Brain microvascular endothelial cell (primary cell): ENCODE measurements around the gene PNPLA7.
A peak's percentile ranks its signal among the peaks of the same experiment; 100 is the strongest.
"Not testable (repeated sequence)": the region's sequence is repeated elsewhere in the genome, so short reads cannot be mapped to it uniquely, and the experiment has no call there.

Experiments
- DNase-seq: peaks from one replicate; pipeline ENCODE4 v3.0.0-alpha.2; 2020
- H3K27ac ChIP-seq: fragments of 250-450 bp; sonication (Bioruptor Pico); 2 replicates; pipeline ENCODE4 v1.5.1; 2020; ENCODE audit warnings: mild to moderate bottlenecking, moderate library complexity
- H3K27me3 ChIP-seq: fragments of 250-450 bp; sonication (Bioruptor Pico); replicated peaks from 2 replicates; pipeline ENCODE4 v1.5.1; 2020; ENCODE audit warnings: mild to moderate bottlenecking
- H3K36me3 ChIP-seq: fragments of 250-450 bp; sonication (Bioruptor Pico); replicated peaks from 2 replicates; pipeline ENCODE4 v1.5.1; 2020; ENCODE audit warnings: mild to moderate bottlenecking
- H3K4me3 ChIP-seq: 2 replicates; pipeline ENCODE4 v1.5.1; 2011; ENCODE audit warnings: low read depth, mild to moderate bottlenecking, control low read depth, low read length, moderate library complexity
- CTCF ChIP-seq: IDR thresholded peaks from 2 replicates; pipeline ENCODE4 v1.5.1; 2011; ENCODE audit warnings: low read depth, mild to moderate bottlenecking, moderate library complexity, low read length, control low read depth, inconsistent platforms; ENCODE audit errors: missing control alignments
- in situ Hi-C: cut with HindIII; loops from 2 replicates; pipeline ENCODE4 v1.10.0; 2017; ENCODE audit warnings: low sequenced_read_pairs, low pct_ligation_motif_present

Gene PNPLA7

DNA sequence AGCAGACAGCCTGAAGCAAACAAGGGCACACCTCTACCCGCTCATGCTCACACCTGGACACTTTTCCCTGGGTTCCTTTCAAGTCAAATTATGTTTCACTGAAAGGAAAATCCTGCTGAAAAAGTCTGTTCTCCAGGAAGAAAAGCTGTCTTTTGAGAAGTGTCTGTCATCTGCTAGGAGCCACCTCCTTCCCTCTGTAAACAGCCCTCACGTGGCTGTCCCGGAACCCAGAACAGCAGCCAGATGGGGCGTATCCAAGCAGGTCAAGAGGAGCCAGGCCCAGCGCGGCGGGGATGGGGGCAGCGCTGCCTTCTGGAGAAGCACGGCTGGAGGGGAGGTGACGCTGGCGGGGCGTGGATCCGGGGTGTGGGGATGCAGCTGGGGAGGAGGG lies at the start of gene PNPLA7:
TSS of gene PNPLA7 (minus strand) at position 172 of the 391 bp plus-strand sequence. CDS start 205 bp downstream, outside the sequence.
- Histone ChIP-seq H3K27me3 (no peaks in the 10 kb centered on the region), H3K4me3 (peak within 1 kb of the TSS; percentile 60), H3K36me3 (peaks cover 10% of the 10 kb centered on the region), H3K27ac (peak within 1 kb of the TSS; percentile 59)
- peak; percentile 49 for DNase-seq
- TF ChIP-seq CTCF: no peak
- in situ Hi-C loops: no loop called here

DNA sequence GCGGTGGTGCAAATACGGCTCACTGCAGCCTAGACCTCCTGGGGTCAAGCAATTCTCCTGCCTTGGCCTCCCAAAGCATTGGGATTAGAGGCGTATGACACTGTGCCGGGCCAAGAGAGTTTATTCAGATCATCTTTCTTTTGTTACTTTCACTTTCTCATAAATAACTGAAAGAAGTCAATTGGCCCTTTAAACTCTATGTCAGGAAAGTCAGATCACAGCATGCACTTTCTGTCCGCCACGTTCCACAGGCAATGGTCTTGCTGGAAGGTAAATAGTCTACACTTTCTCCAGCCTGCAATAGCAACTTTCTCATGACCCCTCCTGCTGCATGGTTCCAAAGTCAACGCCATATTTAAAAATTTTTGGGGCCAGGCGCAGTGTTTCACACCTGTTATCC lies 48.7 kb upstream of the PNPLA7 start:
- no peaks in the 10 kb centered on the region for H3K27me3 ChIP-seq
- H3K27ac ChIP-seq: no peak overlapping the region
- TF ChIP-seq CTCF: no peak
- no peaks in the 10 kb centered on the region for H3K36me3 ChIP-seq
- H3K4me3 ChIP-seq: no peak overlapping the region
- no peak for DNase-seq
- in situ Hi-C loops: no loop called here

- H3K27ac ChIP-seq, H3K36me3 ChIP-seq, DNase-seq, in situ Hi-C loops, H3K4me3 ChIP-seq, H3K27me3 ChIP-seq: not testable (repeated sequence)
Observed at GRCh38 chr9:137596577-137596976, 46.4 kb upstream of the PNPLA7 start.

- TF ChIP-seq CTCF: no peak
- Histone ChIP-seq H3K27me3 (no peaks in the 10 kb centered on the region), H3K27ac (no peak overlapping the region), H3K4me3 (no peak overlapping the region), H3K36me3 (no peaks in the 10 kb centered on the region)
- no peak for DNase-seq
- in situ Hi-C loops: no loop called here
Observed at GRCh38 chr9:137593176-137593575, 43.0 kb upstream of the PNPLA7 start.

DNA sequence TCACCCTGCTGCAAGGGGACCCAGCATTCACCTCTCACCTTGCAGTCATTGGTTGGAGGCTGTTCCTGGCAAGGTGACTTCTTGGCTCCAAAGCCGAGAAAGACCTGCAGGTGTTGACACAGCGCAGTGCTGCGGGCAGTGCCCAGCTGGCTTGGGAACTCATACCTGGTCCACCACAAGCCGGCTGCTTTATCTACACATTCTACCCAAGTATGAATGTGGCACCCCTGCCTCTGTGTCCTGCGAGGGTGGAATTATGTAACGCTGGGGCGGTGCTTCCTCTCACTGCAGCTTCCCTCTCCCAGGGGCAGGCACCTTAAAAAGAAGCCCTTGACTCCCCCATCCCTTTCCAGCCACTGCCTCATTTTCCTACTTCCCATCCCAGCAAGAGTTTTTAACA lies 42.6 kb upstream of the PNPLA7 start:
- DNase-seq: no peak
- Histone ChIP-seq H3K27ac (no peak overlapping the region), H3K4me3 (no peak overlapping the region), H3K27me3 (no peaks in the 10 kb centered on the region), H3K36me3 (no peaks in the 10 kb centered on the region)
- no peak for TF ChIP-seq CTCF
- in situ Hi-C loops: no loop called here

DNA sequence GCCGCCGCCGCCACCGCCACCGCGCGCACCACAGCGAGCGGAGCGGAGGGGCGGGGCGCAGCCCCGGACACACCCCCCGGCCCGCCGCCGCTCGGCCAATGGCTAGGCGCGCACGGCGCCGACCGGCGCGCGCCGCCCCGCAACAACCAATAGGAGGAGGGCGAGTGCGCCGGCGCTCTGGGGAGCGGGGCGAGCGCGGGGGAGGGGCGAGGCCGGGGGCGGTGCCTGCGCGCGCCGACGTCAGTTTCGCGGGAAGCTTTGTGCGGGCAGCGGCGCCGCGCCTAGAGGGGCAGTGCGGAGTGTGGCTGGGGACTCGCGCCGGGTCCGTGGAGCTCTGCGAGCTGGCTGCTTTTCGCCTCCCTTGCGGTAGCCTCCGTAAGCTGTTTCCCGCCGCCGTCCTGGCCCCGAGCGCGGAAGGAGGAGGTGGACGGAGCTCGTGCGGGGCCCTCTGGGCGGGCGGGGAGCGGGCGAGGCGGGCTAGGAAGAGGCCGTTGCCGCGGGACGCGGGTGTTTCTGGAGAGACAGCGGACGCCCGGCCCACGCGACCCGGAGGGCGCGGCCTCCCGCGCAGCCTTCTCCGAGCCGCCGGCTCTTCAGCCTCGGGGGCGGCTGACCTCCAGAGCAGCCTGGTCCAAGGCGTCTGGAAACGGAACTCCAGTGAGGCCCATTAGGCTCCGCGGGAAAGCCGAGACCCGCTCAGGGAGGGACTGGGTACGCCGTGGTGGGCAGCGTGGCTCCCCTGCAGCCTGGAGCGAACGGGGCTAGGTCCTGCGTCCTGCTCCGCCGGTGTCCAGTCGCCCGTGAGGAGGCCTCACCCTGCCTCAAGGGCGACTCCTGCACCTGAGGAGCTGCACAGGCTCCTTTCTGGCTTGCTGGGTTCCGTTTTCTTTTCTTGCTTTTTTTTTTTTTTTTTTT lies 40.5 kb upstream of the PNPLA7 start, which contains the start of gene ZMYND19:
TSS of gene ZMYND19 (minus strand) at position 44 of the 915 bp plus-strand sequence. CDS start 249 bp downstream, outside the sequence.
- in situ Hi-C loops: no loop called here
- H3K27ac ChIP-seq: no peak within 1 kb of the TSS

More for the DNA sequence above, 40.5 kb upstream of the PNPLA7 start, which contains the start of gene ZMYND19:
- H3K36me3 ChIP-seq: peaks cover 16% of the 10 kb centered on the region
- H3K27me3 ChIP-seq: no peaks in the 10 kb centered on the region
- TF ChIP-seq CTCF: no peak
- H3K4me3 ChIP-seq: peak within 1 kb of the TSS; percentile 75
- DNase-seq: peak; percentile 56
